CD4-positive, alpha-beta T cell (primary cell): ENCODE results near the gene RUNX2. TPM values are rescaled to one million over a fixed set of nuclear protein-coding genes. Genes with fewer than 3 reads are reported as not detected.
A peak's percentile ranks its signal among the peaks of the same experiment; 100 is the strongest.

ENCODE experiments used
- ATAC-seq: fragments of 200-7000 bp; cut with Tn5 transposase; one replicate; pipeline ENCODE4 v1.10.0; 2022; ENCODE audit warnings: mild to moderate bottlenecking; ENCODE audit not compliant: poor library complexity
- CTCF ChIA-PET: fragments of 350-600 bp; sonication (Branson Sonifier 250); formaldehyde crosslinking; loops from one replicate; lab custom pipeline; 2021; ENCODE audit warnings: antibody characterized with exemption, inconsistent platforms; lab: Charles Lee
- POLR2A ChIA-PET: fragments of 350-600 bp; sonication (Branson Sonifier 250); formaldehyde crosslinking; loops from one replicate; lab custom pipeline; 2021; ENCODE audit warnings: antibody characterized with exemption, inconsistent platforms; lab: Charles Lee
- DNase-seq, 14 experiments: peaks; one replicate each; pipeline ENCODE4 v3.0.0-alpha.2; 2013 to 2020; ENCODE audit warnings: mixed read lengths in 2 of 14
- H3K27ac ChIP-seq, 2 donors: one replicate each; pipeline versions ENCODE4 v1.5.1 to v1.7.0; 2013; ENCODE audit warnings: low read length in 2 of 2, low read depth in 1 of 2, mild to moderate bottlenecking in 1 of 2
- H3K27me3 ChIP-seq, 2 experiments: 1 replicate in 1 of 2; 2 replicates in 1 of 2; pipeline versions ENCODE4 v1.6.1 to v1.7.0; 2013; ENCODE audit warnings: low read length in 2 of 2, control low read depth in 1 of 2, mild to moderate bottlenecking in 1 of 2, moderate library complexity in 1 of 2; ENCODE audit not compliant: insufficient read depth in 2 of 2, control insufficient read depth in 1 of 2
- H3K36me3 ChIP-seq: one replicate; pipeline ENCODE4 v1.6.1; 2013; ENCODE audit warnings: low read length, control low read depth; ENCODE audit not compliant: insufficient read depth
- H3K4me1 ChIP-seq: one replicate; pipeline ENCODE4 v1.6.1; 2013; ENCODE audit warnings: low read length, control low read depth; ENCODE audit not compliant: insufficient read depth
- H3K4me3 ChIP-seq: one replicate; pipeline ENCODE4 v1.5.1; 2013; ENCODE audit warnings: mild to moderate bottlenecking, low read length, moderate library complexity
- H3K9me3 ChIP-seq, 2 experiments: 1 replicate in 1 of 2; 2 replicates in 1 of 2; pipeline versions ENCODE4 v1.6.1 to v1.7.0; 2013; ENCODE audit warnings: low read length in 2 of 2, mild to moderate bottlenecking in 2 of 2, control low read depth in 1 of 2, moderate library complexity in 1 of 2; ENCODE audit not compliant: control insufficient read depth in 1 of 2, insufficient read depth in 1 of 2
- H3K27ac Mint-ChIP-seq: one replicate; pipeline ENCODE4 v1.8.0; 2020; ENCODE audit warnings: mixed read lengths
- H3K27me3 Mint-ChIP-seq: one replicate; pipeline ENCODE4 v1.8.0; 2021; ENCODE audit warnings: mixed read lengths
- H3K36me3 Mint-ChIP-seq: one replicate; pipeline ENCODE4 v1.8.0; 2021; ENCODE audit warnings: low read depth, mixed read lengths
- H3K4me1 Mint-ChIP-seq: one replicate; pipeline ENCODE4 v1.8.0; 2021; ENCODE audit warnings: low read depth, mixed read lengths
- H3K4me3 Mint-ChIP-seq: one replicate; pipeline ENCODE4 v1.8.0; 2020; ENCODE audit warnings: mild to moderate bottlenecking, mixed read lengths
- H3K9me3 Mint-ChIP-seq: one replicate; pipeline ENCODE4 v1.8.0; 2020; ENCODE audit warnings: mixed read lengths
- intact Hi-C, 2 experiments: fragments of 100-400 bp; cut with DNase I in 1 of 2; cut with micrococcal nuclease in 1 of 2; formaldehyde crosslinking; loops; one replicate each; pipeline versions ENCODE4 v1.15.1 to v1.9.0; 2023 to 2025; cut with DNase I, micrococcal nuclease
- total RNA-seq, 174 experiments: library from RNA in 2 of 174; stranded (reverse) in 2 of 174; gene quantifications; one replicate each; pipeline ENCODE4 v1.2.3 and lab custom pipeline; 2021 to 2026
- TF ChIP-seq, protein P1 (sequence below): fragments of 200-600 bp; IDR thresholded peaks from one replicate; pipeline ENCODE4 v1.8.0; 2022; ENCODE audit warnings: antibody characterized with exemption, mild to moderate bottlenecking

Gene RUNX2
- total RNA-seq, 2 experiments from 2014 or later: 17.5 to 18.0 TPM

DNA sequence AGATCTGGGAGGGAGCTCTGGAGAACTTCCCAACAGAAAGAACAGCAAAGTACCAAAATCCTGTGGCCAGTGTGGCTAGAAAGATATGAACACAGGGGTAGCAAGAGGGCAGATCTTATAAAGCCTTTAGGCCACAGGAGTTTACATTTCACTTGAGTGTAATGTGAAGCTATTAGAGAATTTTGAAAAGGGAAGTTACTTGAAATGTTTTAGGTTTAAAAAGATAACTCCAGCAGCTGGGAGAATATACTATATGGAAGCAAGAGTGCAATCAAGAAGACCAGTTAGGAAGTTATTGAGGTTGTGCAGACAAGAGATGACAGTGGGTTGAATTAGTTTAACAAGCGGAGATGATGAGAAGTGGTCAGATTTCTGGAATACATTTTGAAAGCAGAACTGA, 41.7 kb downstream of the RUNX2 start:
- Histone ChIP-seq H3K4me3 (no peak overlapping the region), H3K4me1 (no peaks in the 10 kb centered on the region), H3K9me3 (no peaks in the 10 kb centered on the region), H3K27ac (no peak overlapping the region), H3K27me3 (no peaks in the 10 kb centered on the region), H3K36me3 (no peaks in the 10 kb centered on the region)
- Mint-ChIP-seq H3K27ac (no peak overlapping the region), H3K27me3 (no peaks in the 10 kb centered on the region), H3K9me3 (no peaks in the 10 kb centered on the region), H3K4me3 (no peak overlapping the region), H3K4me1 (peaks cover 20% of the 10 kb centered on the region), H3K36me3 (no peaks in the 10 kb centered on the region)
- no peak for DNase-seq
- ChIA-PET CTCF (no interaction called here), POLR2A (no interaction called here)
- intact Hi-C loops: loop anchor here in 1 of 2 experiments (10.0 kb wide), 1 partner anchor 435 kb away; no protein-coding TSS in a partner anchor
- TF ChIP-seq, protein P1, sequence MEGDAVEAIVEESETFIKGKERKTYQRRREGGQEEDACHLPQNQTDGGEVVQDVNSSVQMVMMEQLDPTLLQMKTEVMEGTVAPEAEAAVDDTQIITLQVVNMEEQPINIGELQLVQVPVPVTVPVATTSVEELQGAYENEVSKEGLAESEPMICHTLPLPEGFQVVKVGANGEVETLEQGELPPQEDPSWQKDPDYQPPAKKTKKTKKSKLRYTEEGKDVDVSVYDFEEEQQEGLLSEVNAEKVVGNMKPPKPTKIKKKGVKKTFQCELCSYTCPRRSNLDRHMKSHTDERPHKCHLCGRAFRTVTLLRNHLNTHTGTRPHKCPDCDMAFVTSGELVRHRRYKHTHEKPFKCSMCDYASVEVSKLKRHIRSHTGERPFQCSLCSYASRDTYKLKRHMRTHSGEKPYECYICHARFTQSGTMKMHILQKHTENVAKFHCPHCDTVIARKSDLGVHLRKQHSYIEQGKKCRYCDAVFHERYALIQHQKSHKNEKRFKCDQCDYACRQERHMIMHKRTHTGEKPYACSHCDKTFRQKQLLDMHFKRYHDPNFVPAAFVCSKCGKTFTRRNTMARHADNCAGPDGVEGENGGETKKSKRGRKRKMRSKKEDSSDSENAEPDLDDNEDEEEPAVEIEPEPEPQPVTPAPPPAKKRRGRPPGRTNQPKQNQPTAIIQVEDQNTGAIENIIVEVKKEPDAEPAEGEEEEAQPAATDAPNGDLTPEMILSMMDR: no peak
- no peak for ATAC-seq

DNA sequence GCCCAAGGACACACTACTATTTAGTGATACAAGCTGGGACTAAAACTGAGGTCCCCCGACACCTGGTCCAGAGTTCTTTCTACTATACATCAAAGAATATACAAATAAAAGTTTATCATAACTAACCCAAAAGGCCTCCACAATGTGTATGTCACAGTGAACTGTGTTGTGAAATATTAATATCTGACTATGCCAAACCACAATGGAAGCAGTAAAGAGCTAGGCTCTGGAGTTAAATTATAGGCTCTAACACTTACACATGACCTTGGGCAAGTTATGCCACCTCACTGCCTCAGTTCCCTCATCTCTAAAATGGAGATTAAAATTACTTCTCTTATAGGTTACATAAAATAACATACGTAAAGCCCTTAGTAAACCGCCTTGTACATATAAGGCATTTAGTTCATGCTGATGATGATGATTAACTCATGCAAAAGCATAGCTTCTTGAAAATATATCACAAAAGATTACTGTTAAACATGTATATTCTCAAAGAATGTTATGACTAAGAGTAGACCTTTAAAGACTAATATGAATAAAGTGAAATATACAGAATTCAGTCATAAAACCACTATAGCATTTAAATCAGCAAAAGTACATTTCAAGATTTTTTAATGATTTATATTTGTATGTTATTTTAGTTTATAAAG, 43.9 kb downstream of the RUNX2 start:
- H3K27ac ChIP-seq: no peak overlapping the region
- CTCF ChIA-PET: no interaction called here
- intact Hi-C loops: loop anchor here in 1 of 2 experiments (10.0 kb wide), 1 partner anchor 437 kb away; no protein-coding TSS in a partner anchor
- no peaks in the 10 kb centered on the region for H3K9me3 ChIP-seq
- Mint-ChIP-seq H3K27me3 (no peaks in the 10 kb centered on the region), H3K4me3 (no peak overlapping the region), H3K4me1 (peaks cover 38% of the 10 kb centered on the region), H3K36me3 (peaks cover 3% of the 10 kb centered on the region), H3K27ac (no peak overlapping the region), H3K9me3 (no peaks in the 10 kb centered on the region)
- no peak overlapping the region for H3K4me3 ChIP-seq
- DNase-seq (no peak), ATAC-seq (no peak)
- no peaks in the 10 kb centered on the region for H3K36me3 ChIP-seq
- H3K4me1 ChIP-seq: peaks cover 3% of the 10 kb centered on the region
- TF ChIP-seq, protein P1: no peak
- H3K27me3 ChIP-seq: no peaks in the 10 kb centered on the region
- POLR2A ChIA-PET: no interaction called here

DNA sequence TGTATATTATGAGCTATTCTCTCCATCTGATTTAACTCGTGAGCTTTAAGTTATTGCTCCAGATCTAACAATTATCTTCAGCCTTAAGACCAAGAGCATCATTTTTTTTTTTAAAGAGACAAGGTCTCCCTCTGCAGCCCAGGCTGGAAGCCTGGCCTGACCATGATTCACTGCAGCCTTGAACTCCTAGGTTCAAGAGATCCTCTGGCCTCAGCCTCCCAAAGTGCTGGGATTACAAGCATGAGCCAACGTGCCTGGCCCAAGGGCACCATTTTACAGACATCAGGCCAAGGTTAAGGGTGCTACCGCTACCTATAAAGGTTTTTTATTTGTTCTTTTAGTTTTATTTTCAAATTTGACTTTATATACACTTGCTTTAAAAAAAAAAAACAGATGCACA, 47.3 kb downstream of the RUNX2 start:
- Histone ChIP-seq H3K27me3 (no peaks in the 10 kb centered on the region), H3K36me3 (no peaks in the 10 kb centered on the region), H3K27ac (no peak overlapping the region), H3K4me3 (no peak overlapping the region), H3K4me1 (peaks cover 8% of the 10 kb centered on the region), H3K9me3 (no peaks in the 10 kb centered on the region)
- DNase-seq (no peak), ATAC-seq (no peak)
- CTCF ChIA-PET: interaction anchor here (1.3 kb wide), 1 partner anchor 31 kb away, joined by 3 read pairs; no protein-coding TSS in a partner anchor
- Mint-ChIP-seq H3K4me3 (peak overlapping the region; percentile 59), H3K27ac (no peak overlapping the region), H3K27me3 (no peaks in the 10 kb centered on the region), H3K4me1 (peaks cover 45% of the 10 kb centered on the region), H3K36me3 (peaks cover 18% of the 10 kb centered on the region), H3K9me3 (no peaks in the 10 kb centered on the region)
- POLR2A ChIA-PET: interaction anchor here (0.6 to 1.5 kb wide), 6 partner anchors 10 to 606 kb away, joined by 3 to 4 read pairs (median 4); no protein-coding TSS in a partner anchor
- intact Hi-C loops: loop anchor here (2.0 to 10.0 kb wide), 6 partner anchors 43 to 1113 kb away; partner anchors contain the start of gene ENPP4 (in 1 of the 2)
- TF ChIP-seq, protein P1: no peak
